ENCODE measurements around the gene GNPNAT1.

- TF ChIP-seq, protein P1, sequence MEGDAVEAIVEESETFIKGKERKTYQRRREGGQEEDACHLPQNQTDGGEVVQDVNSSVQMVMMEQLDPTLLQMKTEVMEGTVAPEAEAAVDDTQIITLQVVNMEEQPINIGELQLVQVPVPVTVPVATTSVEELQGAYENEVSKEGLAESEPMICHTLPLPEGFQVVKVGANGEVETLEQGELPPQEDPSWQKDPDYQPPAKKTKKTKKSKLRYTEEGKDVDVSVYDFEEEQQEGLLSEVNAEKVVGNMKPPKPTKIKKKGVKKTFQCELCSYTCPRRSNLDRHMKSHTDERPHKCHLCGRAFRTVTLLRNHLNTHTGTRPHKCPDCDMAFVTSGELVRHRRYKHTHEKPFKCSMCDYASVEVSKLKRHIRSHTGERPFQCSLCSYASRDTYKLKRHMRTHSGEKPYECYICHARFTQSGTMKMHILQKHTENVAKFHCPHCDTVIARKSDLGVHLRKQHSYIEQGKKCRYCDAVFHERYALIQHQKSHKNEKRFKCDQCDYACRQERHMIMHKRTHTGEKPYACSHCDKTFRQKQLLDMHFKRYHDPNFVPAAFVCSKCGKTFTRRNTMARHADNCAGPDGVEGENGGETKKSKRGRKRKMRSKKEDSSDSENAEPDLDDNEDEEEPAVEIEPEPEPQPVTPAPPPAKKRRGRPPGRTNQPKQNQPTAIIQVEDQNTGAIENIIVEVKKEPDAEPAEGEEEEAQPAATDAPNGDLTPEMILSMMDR (IDR thresholded peaks at IDR 0.05): no peak
- TF ChIP-seq POLR2A (IDR thresholded peaks at IDR 0.05): no peak
These were observed 1.2 kb downstream of the GNPNAT1 start for GRCh38 chr14:52790011-52790755.
